ENCODE results near the gene CIB2.

DNA sequence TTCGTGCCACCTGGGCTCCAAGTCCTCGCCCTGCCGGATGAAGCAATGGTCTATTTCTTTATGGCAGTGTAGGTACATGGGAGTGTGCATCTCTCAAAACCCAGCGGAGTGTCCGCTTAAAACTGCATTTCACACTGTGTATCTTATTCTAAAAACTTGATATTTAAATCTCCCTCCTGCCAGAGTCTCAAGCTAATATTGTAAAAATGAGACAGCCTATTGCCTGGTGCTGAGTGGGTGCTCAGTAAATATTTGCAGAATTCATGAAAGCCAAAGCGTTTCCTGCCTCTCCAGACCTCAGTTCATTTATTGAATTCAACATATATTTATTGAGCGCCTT lies 53.4 kb downstream of the CIB2 start:
- TF ChIP-seq, protein P1, sequence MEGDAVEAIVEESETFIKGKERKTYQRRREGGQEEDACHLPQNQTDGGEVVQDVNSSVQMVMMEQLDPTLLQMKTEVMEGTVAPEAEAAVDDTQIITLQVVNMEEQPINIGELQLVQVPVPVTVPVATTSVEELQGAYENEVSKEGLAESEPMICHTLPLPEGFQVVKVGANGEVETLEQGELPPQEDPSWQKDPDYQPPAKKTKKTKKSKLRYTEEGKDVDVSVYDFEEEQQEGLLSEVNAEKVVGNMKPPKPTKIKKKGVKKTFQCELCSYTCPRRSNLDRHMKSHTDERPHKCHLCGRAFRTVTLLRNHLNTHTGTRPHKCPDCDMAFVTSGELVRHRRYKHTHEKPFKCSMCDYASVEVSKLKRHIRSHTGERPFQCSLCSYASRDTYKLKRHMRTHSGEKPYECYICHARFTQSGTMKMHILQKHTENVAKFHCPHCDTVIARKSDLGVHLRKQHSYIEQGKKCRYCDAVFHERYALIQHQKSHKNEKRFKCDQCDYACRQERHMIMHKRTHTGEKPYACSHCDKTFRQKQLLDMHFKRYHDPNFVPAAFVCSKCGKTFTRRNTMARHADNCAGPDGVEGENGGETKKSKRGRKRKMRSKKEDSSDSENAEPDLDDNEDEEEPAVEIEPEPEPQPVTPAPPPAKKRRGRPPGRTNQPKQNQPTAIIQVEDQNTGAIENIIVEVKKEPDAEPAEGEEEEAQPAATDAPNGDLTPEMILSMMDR (IDR thresholded peaks at IDR 0.05), result no peak
- TF ChIP-seq POLR2A (IDR thresholded peaks at IDR 0.05; ENCODE audit: low read depth) (no peak), EP300 (IDR thresholded peaks at IDR 0.05) (no peak), POLR2AphosphoS5 (IDR thresholded peaks at IDR 0.05) (no peak)

All from esophagus muscularis mucosa (tissue), 4 donors.